Neutrophil (primary cell): ENCODE data around the gene SPACA1.

Source experiments
- H3K27ac ChIP-seq: fragments of 200-600 bp; sonication (generic); 2 replicates; pipeline ENCODE4 v1.5.1; 2016; ENCODE audit warnings: mild to moderate bottlenecking, moderate library complexity
- H3K27me3 ChIP-seq: fragments of 200-600 bp; sonication (generic); 2 replicates; pipeline ENCODE4 v1.6.0; 2016; ENCODE audit warnings: mild to moderate bottlenecking
- H3K36me3 ChIP-seq: fragments of 200-600 bp; sonication (generic); 2 replicates; pipeline ENCODE4 v1.5.1; 2017
- H3K4me1 ChIP-seq, 2 experiments: fragments of 200-600 bp in 1 of 2; sonication (generic) in 1 of 2; 1 replicate in 1 of 2; 2 replicates in 1 of 2; pipeline versions ENCODE4 v1.5.1 to v1.6.1; 2013 to 2016; ENCODE audit warnings: low read depth in 1 of 2, low read length in 1 of 2, mild to moderate bottlenecking in 1 of 2, moderate library complexity in 1 of 2; ENCODE audit not compliant: control insufficient read depth in 1 of 2, insufficient read depth in 1 of 2
- H3K4me3 ChIP-seq, 2 experiments: fragments of 200-600 bp in 1 of 2; sonication (generic) in 1 of 2; 1 replicate in 1 of 2; 2 replicates in 1 of 2; pipeline ENCODE4 v1.5.1; 2013 to 2016; ENCODE audit warnings: low read depth in 1 of 2, low read length in 1 of 2, mild to moderate bottlenecking in 1 of 2, moderate library complexity in 1 of 2
- H3K9me3 ChIP-seq: fragments of 200-600 bp; sonication (generic); 2 replicates; pipeline ENCODE4 v1.5.1; 2016
- CTCF ChIP-seq: fragments of 200-600 bp; sonication (generic); IDR thresholded peaks from 2 replicates; pipeline ENCODE4 v1.5.1; 2016; ENCODE audit warnings: antibody characterized with exemption

SPACA1 gene

GRCh38 chr6:88044530-88044929 lies 3.1 kb upstream of the SPACA1 start:
- TF ChIP-seq CTCF = no peak
- H3K4me1 ChIP-seq = no peaks in the 10 kb centered on the region
- no peaks in the 10 kb centered on the region for H3K36me3 ChIP-seq
- peaks cover 37% of the 10 kb centered on the region for H3K27me3 ChIP-seq
- peaks cover 9% of the 10 kb centered on the region for H3K9me3 ChIP-seq
- H3K4me3 ChIP-seq = no peak overlapping the region
- no peak overlapping the region for H3K27ac ChIP-seq

- H3K27ac ChIP-seq = no peak overlapping the region
- no peaks in the 10 kb centered on the region for H3K36me3 ChIP-seq
- no peak for TF ChIP-seq CTCF
- H3K9me3 ChIP-seq = peaks cover 9% of the 10 kb centered on the region
- H3K27me3 ChIP-seq = peaks cover 43% of the 10 kb centered on the region
- H3K4me3 ChIP-seq = no peak overlapping the region
- H3K4me1 ChIP-seq = no peaks in the 10 kb centered on the region
Measured at GRCh38 chr6:88045521-88046136, 2.0 kb upstream of the SPACA1 start.

GRCh38 chr6:88048578-88048977 lies 937 bp downstream of the SPACA1 start:
- Histone ChIP-seq H3K27me3 (peaks cover 43% of the 10 kb centered on the region), H3K36me3 (no peaks in the 10 kb centered on the region), H3K4me1 (no peaks in the 10 kb centered on the region), H3K4me3 (no peak overlapping the region), H3K9me3 (peaks cover 9% of the 10 kb centered on the region), H3K27ac (no peak overlapping the region)
- TF ChIP-seq CTCF = no peak

GRCh38 chr6:88050140-88050818 lies 2.6 kb downstream of the SPACA1 start:
- H3K27ac ChIP-seq = no peak overlapping the region
- no peak overlapping the region for H3K4me3 ChIP-seq
- TF ChIP-seq CTCF = no peak
- no peaks in the 10 kb centered on the region for H3K36me3 ChIP-seq
- H3K4me1 ChIP-seq = no peaks in the 10 kb centered on the region
- peaks cover 43% of the 10 kb centered on the region for H3K27me3 ChIP-seq
- peaks cover 9% of the 10 kb centered on the region for H3K9me3 ChIP-seq

GRCh38 chr6:88059191-88059590 lies 11.6 kb downstream of the SPACA1 start:
- no peak for TF ChIP-seq CTCF
- no peaks in the 10 kb centered on the region for H3K36me3 ChIP-seq
- no peak overlapping the region for H3K27ac ChIP-seq
- H3K4me1 ChIP-seq = no peaks in the 10 kb centered on the region
- no peaks in the 10 kb centered on the region for H3K9me3 ChIP-seq
- H3K27me3 ChIP-seq = no peaks in the 10 kb centered on the region
- no peak overlapping the region for H3K4me3 ChIP-seq
